ENCODE results near the gene DCAF8L2. TPM values are rescaled to one million over a fixed set of nuclear protein-coding genes. Genes with fewer than 3 reads are reported as not detected.
A peak's percentile ranks its signal among the peaks of the same experiment; 100 is the strongest.
"Not testable (repeated sequence)": the region's sequence is repeated elsewhere in the genome, so short reads cannot be mapped to it uniquely, and the experiment has no call there.

DCAF8L2 gene
- total and polyA plus RNA-seq, 10 of the 15 experiments (the other 5 are each of a cell fraction or from before 2014, with no cell fraction given), result not detected

- ATAC-seq, result peak; percentile 92
- H3K79me2 ChIP-seq (ENCODE audit: control insufficient read depth, insufficient read depth, low read length); BruUV-seq (replicated peaks); POLR2A ChIA-PET; H3K4me1 ChIP-seq (ENCODE audit: control insufficient read depth, insufficient read depth, low read length); H3K9me3 ChIP-seq (replicated peaks; ENCODE audit: control insufficient read depth, insufficient read depth, low read length); H3K27me3 ChIP-seq (replicated peaks in 1 of 2; ENCODE audit: control insufficient read depth in 2 of 2, insufficient read depth in 2 of 2, low read length in 1 of 2); FAIRE-seq; H3K27ac ChIP-seq (ENCODE audit: control insufficient read depth, insufficient read depth); DNase-seq (ENCODE audit: low read depth, low spot score); H3K36me3 ChIP-seq (ENCODE audit: control insufficient read depth in 2 of 2, insufficient read depth in 2 of 2, low read length in 1 of 2); H4K20me1 ChIP-seq (ENCODE audit: control insufficient read depth, insufficient read depth); in situ Hi-C loops (cut with MboI); H2AFZ ChIP-seq (ENCODE audit: control insufficient read depth, low read depth, low read length); H3K4me2 ChIP-seq (ENCODE audit: control insufficient read depth, insufficient read depth); H3K4me3 ChIP-seq; H3K9ac ChIP-seq (ENCODE audit: control insufficient read depth, insufficient read depth, low read length): not testable (repeated sequence)
- ChIA-PET RAD21 (ENCODE audit: unreplicated experiment) (interaction anchor here (0.9 kb wide), 1 partner anchor 126 kb away, joined by 4 read pairs; no protein-coding TSS in a partner anchor), SMC1A (ENCODE audit: uncharacterized antibody, unreplicated experiment) (interaction anchor here (0.8 to 2.7 kb wide), 5 partner anchors 8 to 421 kb away, joined by 3 to 10 read pairs (median 4); no protein-coding TSS in a partner anchor), CTCF (interaction anchor here (0.7 to 1.7 kb wide), 7 partner anchors 8 to 234 kb away, joined by 3 to 12 read pairs (median 4); no protein-coding TSS in a partner anchor)
- WGBS (ENCODE audit: insufficient coverage, insufficient replicate concordance, low lambda C conversion rate, missing lambda C conversion rate), result 6% methylated on average over 5 of the region's 5 CpGs
- intact Hi-C loops (cut with micrococcal nuclease; ENCODE audit: unreplicated experiment), result loop anchor here (2.0 kb wide), 1 partner anchor 129 kb away; no protein-coding TSS in a partner anchor
- TF ChIP-seq RAD21 (IDR thresholded peaks at IDR 0.05; ENCODE audit: insufficient read depth, low read depth, low read length) (0 out of 2 replicates have a peak, but pooled peaks have one; percentile 14), CTCF (IDR thresholded peaks at IDR 0.05 in 2 of 3, conservative IDR thresholded peaks at IDR 0.05 in 1 of 3; ENCODE audit: control insufficient read depth in 2 of 3, extremely low read depth in 1 of 3, insufficient read depth in 1 of 3, low read depth in 3 of 3, low read length in 3 of 3) (peak; percentile 53 to 63 (median 62); a peak in 5 of 6 replicates)
These were observed 93.5 kb downstream of the DCAF8L2 start for GRCh38 chrX:27683566-27684208.

- no peaks in the 10 kb centered on the region for H3K9me3 ChIP-seq (replicated peaks; ENCODE audit: control insufficient read depth, insufficient read depth, low read length)
- RAD21 ChIA-PET (ENCODE audit: unreplicated experiment), result no interaction called here
- POLR2A ChIA-PET, result no interaction called here
- H3K4me3 ChIP-seq, result no peak overlapping the region
- no TSS peak for BruUV-seq (replicated peaks)
- TF ChIP-seq SIN3A (IDR thresholded peaks at IDR 0.05; ENCODE audit: low read depth, low read length), result no peak
- TF ChIP-seq FOXK2 (IDR thresholded peaks at IDR 0.05), result no peak
- TF ChIP-seq YBX1 (IDR thresholded peaks at IDR 0.05), result no peak
- H3K27ac ChIP-seq (ENCODE audit: control insufficient read depth, insufficient read depth), result no peak overlapping the region
- DNase-seq (ENCODE audit: low read depth, low spot score) (no peak), FAIRE-seq (no peak), ATAC-seq (no peak)
- CTCF ChIA-PET, result no interaction called here
- in situ Hi-C loops (cut with MboI) (no loop called here), intact Hi-C loops (cut with micrococcal nuclease; ENCODE audit: unreplicated experiment) (no loop called here)
- no peak overlapping the region for H3K9ac ChIP-seq (ENCODE audit: control insufficient read depth, insufficient read depth, low read length)
- 0% methylated on average over 1 of the region's 1 CpG for WGBS (ENCODE audit: insufficient coverage, insufficient replicate concordance, low lambda C conversion rate, missing lambda C conversion rate)
- H3K4me2 ChIP-seq (ENCODE audit: control insufficient read depth, insufficient read depth), result no peak overlapping the region
- SMC1A ChIA-PET (ENCODE audit: uncharacterized antibody, unreplicated experiment), result no interaction called here
- no peak overlapping the region for H2AFZ ChIP-seq (ENCODE audit: control insufficient read depth, low read depth, low read length)
- H3K27me3 ChIP-seq (replicated peaks in 1 of 2; ENCODE audit: control insufficient read depth in 2 of 2, insufficient read depth in 2 of 2, low read length in 1 of 2), result no peaks in the 10 kb centered on the region
- no peaks in the 10 kb centered on the region for H4K20me1 ChIP-seq (ENCODE audit: control insufficient read depth, insufficient read depth)
- H3K36me3 ChIP-seq (ENCODE audit: control insufficient read depth in 2 of 2, insufficient read depth in 2 of 2, low read length in 1 of 2), result no peaks in the 10 kb centered on the region
- no peaks in the 10 kb centered on the region for H3K79me2 ChIP-seq (ENCODE audit: control insufficient read depth, insufficient read depth, low read length)
- H3K4me1 ChIP-seq (ENCODE audit: control insufficient read depth, insufficient read depth, low read length), result no peaks in the 10 kb centered on the region
These were observed 104.5 kb downstream of the DCAF8L2 start for GRCh38 chrX:27694667-27695066.

Data from GM12878 (cell line).